GM12878 (cell line): ENCODE data around the gene CALR. TPM values are rescaled to one million over a fixed set of nuclear protein-coding genes. Genes with fewer than 3 reads are reported as not detected.

Experiments
- ATAC-seq: fragments of 200-7000 bp; cut with Tn5 transposase; 3 replicates; pipeline ENCODE4 v1.9.1; 2020; ENCODE audit warnings: mild to moderate bottlenecking, moderate library complexity
- BruUV-seq: library from RNA; stranded (reverse); fragments of 400-500 nt; replicated peaks from 2 replicates; lab custom pipeline; 2021; lab: Mats Ljungman, UMichigan
- CTCF ChIA-PET: fragments of 300-600 bp; sonication (Branson Sonifier 250); formaldehyde crosslinking; extraction: SDS; loops from one replicate; lab custom pipeline; 2021; ENCODE audit warnings: inconsistent platforms; lab: Yijun Ruan, JAX
- POLR2A ChIA-PET: fragments of 350-600 bp; formaldehyde crosslinking; extraction: SDS; loops from one replicate; lab custom pipeline; 2021; ENCODE audit warnings: inconsistent platforms; lab: Charles Lee
- RAD21 ChIA-PET: fragments of 300-600 bp; sonication (Branson Sonifier 250); formaldehyde crosslinking; loops from one replicate; lab custom pipeline; 2023; ENCODE audit warnings: antibody characterized with exemption; ENCODE audit not compliant: unreplicated experiment; lab: Charles Lee
- SMC1A ChIA-PET: fragments of 300-600 bp; sonication (Branson Sonifier 250); formaldehyde crosslinking; loops from one replicate; lab custom pipeline; 2023; ENCODE audit not compliant: unreplicated experiment, uncharacterized antibody; lab: Charles Lee
- DNase-seq: peaks from one replicate; pipeline ENCODE4 v3.0.0-alpha.2; 2011; ENCODE audit warnings: low read depth, low spot score
- FAIRE-seq: peaks from 3 replicates; lab custom pipeline; 2011; peaks lifted over from hg19 to GRCh38; lab: Jason Lieb, UNC
- H2AFZ ChIP-seq: 2 replicates; pipeline ENCODE4 v1.6.0; 2011; ENCODE audit warnings: low read depth, low read length, control low read depth; ENCODE audit not compliant: control insufficient read depth
- H3K27ac ChIP-seq: 2 replicates; pipeline ENCODE4 v1.5.1; 2011; ENCODE audit warnings: control low read depth; ENCODE audit not compliant: control insufficient read depth, insufficient read depth
- H3K27me3 ChIP-seq, 2 experiments: replicated peaks in 1 of 2; 2 replicates each; pipeline versions ENCODE4 v1.6.0 to v1.6.1; 2011; ENCODE audit warnings: low read length in 1 of 2; ENCODE audit not compliant: control insufficient read depth in 2 of 2, insufficient read depth in 2 of 2
- H3K36me3 ChIP-seq, 2 experiments: 2 replicates each; pipeline ENCODE4 v1.5.1; 2011; ENCODE audit warnings: low read length in 1 of 2; ENCODE audit not compliant: control insufficient read depth in 2 of 2, insufficient read depth in 2 of 2
- H3K4me1 ChIP-seq: 2 replicates; pipeline ENCODE4 v1.6.1; 2011; ENCODE audit warnings: mild to moderate bottlenecking, low read length, moderate library complexity, mixed read lengths; ENCODE audit not compliant: control insufficient read depth, insufficient read depth
- H3K4me2 ChIP-seq: 2 replicates; pipeline ENCODE4 v1.6.0; 2011; ENCODE audit warnings: control low read depth; ENCODE audit not compliant: control insufficient read depth, insufficient read depth
- H3K4me3 ChIP-seq: fragments of 200-600 bp; sonication (generic); 2 replicates; pipeline ENCODE4 v1.5.1; 2016
- H3K79me2 ChIP-seq: 2 replicates; pipeline ENCODE4 v1.6.0; 2011; ENCODE audit warnings: low read length; ENCODE audit not compliant: control insufficient read depth, insufficient read depth
- H3K9ac ChIP-seq: 2 replicates; pipeline ENCODE4 v1.8.0; 2011; ENCODE audit warnings: low read length, control low read depth, mixed read lengths; ENCODE audit not compliant: control insufficient read depth, insufficient read depth
- H3K9me3 ChIP-seq: replicated peaks from 3 replicates; pipeline ENCODE4 v1.5.1; 2011; ENCODE audit warnings: mild to moderate bottlenecking, low read length; ENCODE audit not compliant: control insufficient read depth, insufficient read depth
- H4K20me1 ChIP-seq: 2 replicates; pipeline ENCODE4 v1.6.0; 2011; ENCODE audit not compliant: control insufficient read depth, insufficient read depth
- CEBPB ChIP-seq, 2 experiments: fragments of 150-350 bp in 1 of 2; IDR thresholded peaks; 2 replicates each; pipeline ENCODE4 v1.6.1; 2012 to 2014; ENCODE audit warnings: low read depth in 2 of 2, low read length in 2 of 2, borderline replicate concordance in 1 of 2, inconsistent platforms in 1 of 2
- HDGF ChIP-seq: fragments of 450-650 bp; IDR thresholded peaks from 2 replicates; pipeline ENCODE4 v1.6.1; 2016; ENCODE audit warnings: antibody characterized with exemption
- IKZF2 ChIP-seq, 2 experiments: fragments of 450-650 bp; IDR thresholded peaks; 2 replicates each; pipeline ENCODE4 v1.6.1; 2017; ENCODE audit warnings: mild to moderate bottlenecking in 2 of 2, moderate library complexity in 2 of 2
- JUNB ChIP-seq: IDR thresholded peaks from 2 replicates; pipeline ENCODE4 v1.6.1; 2016; ENCODE audit warnings: antibody characterized with exemption, mild to moderate bottlenecking
- NRF1 ChIP-seq: conservative IDR thresholded peaks from 2 replicates; pipeline ENCODE4 v1.6.1; 2011; ENCODE audit warnings: mild to moderate bottlenecking, low read depth, low read length, improper control_type of control experiment
- PAX5 ChIP-seq: IDR thresholded peaks from 2 replicates; pipeline ENCODE4 v1.6.1; 2011; ENCODE audit warnings: low read depth, low read length, borderline replicate concordance
- POLR2AphosphoS2 ChIP-seq: IDR thresholded peaks from 2 replicates; pipeline ENCODE4 v1.6.1; 2011; ENCODE audit warnings: low read depth, mild to moderate bottlenecking, low read length, improper control_type of control experiment, moderate library complexity
- STAT3 ChIP-seq: IDR thresholded peaks from 2 replicates; pipeline ENCODE4 v1.6.1; 2011; ENCODE audit warnings: low read depth, low read length, improper control_type of control experiment
- ZZZ3 ChIP-seq: IDR thresholded peaks from 2 replicates; pipeline ENCODE4 v1.6.1; 2011; ENCODE audit warnings: low read depth; ENCODE audit not compliant: control insufficient read depth, insufficient read length
- WGBS: methylation state at CpG from one replicate; pipeline ENCODE4 v1.1.6; 2016; ENCODE audit warnings: low lambda C conversion rate; ENCODE audit not compliant: insufficient replicate concordance, insufficient coverage; ENCODE audit errors: missing lambda C conversion rate; 5-methylcytosine and 5-hydroxymethylcytosine counted together
- in situ Hi-C: fragments of 300-500 bp; cut with MboI; formaldehyde crosslinking; loops from 9 replicates; pipeline ENCODE4 v1.14.3; 2018; ENCODE audit warnings: mixed read lengths
- intact Hi-C: fragments of 100-400 bp; cut with micrococcal nuclease; formaldehyde crosslinking; loops from one replicate; pipeline ENCODE4 v1.14.2; 2022; ENCODE audit not compliant: unreplicated experiment
- polyA plus RNA-seq, 11 experiments: library from polyadenylated mRNA; depleted of rRNA in 4 of 11; unstranded in 6 of 11; stranded (reverse) in 5 of 11; fragments of >200 nt; fragmentation: Nextera tagmentation in 4 of 11; fragmentation: Illumina TruSeq in 1 of 11; extraction: Ambion mirVana in 4 of 11; extraction: Trizol in 1 of 11; gene quantifications; 1 replicate in 1 of 11; 2 replicates in 10 of 11; pipeline versions ENCODE4 v1.2.1 to v1.2.3, GENCODE V29; 2011 to 2016; ENCODE audit warnings: inconsistent platforms in 2 of 11, missing spikeins in 2 of 11, low read depth in 1 of 11
- total RNA-seq, 4 experiments: library from RNA; depleted of rRNA in 3 of 4; stranded (reverse); fragments of >200 nt in 3 of 4; fragmentation: Illumina TruSeq in 1 of 4; extraction: Trizol in 1 of 4; gene quantifications; 2 replicates each; pipeline versions ENCODE4 v1.2.1 to v1.2.3, GENCODE V29; 2013 to 2021
- TF ChIP-seq, protein P1 (sequence below): fragments of 450-650 bp; IDR thresholded peaks from 2 replicates; pipeline ENCODE4 v1.6.1; 2014; ENCODE audit warnings: mild to moderate bottlenecking

Gene CALR
- total and polyA plus RNA-seq, 10 of the 15 experiments (the other 5 are each of a cell fraction or from before 2014, with no cell fraction given): 202 to 1,451 (median 749) TPM

DNA sequence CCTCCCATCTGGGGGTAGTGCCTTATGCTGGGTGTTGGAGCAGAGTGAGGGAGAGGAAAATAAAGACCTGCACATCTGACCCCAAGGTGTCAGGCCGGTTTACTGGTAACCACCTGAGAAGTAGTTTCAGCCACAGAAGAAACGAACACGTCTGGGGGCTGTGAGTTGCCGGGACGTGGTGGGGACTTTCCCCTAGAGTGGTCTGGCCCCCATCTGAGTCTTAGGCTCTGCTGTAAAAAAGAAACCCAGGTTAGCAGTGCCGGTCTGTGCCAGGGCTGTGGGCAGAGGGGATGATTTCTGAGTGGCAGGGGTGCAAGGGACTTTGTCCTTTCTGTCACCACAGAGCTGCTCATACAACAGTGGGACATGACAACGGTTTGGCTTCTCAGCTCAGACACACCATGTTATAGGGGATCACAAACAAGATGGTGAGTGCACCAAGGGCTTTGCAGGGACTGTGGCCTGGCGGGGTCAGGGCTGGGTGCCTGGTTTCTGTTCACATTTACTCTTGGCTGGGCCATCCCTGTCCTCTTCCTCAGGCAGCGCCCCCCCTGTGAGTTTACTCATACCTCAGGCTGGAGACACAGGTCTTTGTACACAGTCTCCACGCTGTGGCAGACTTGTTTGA, 38.4 kb upstream of the CALR start (continued):
- TF ChIP-seq, protein P1, sequence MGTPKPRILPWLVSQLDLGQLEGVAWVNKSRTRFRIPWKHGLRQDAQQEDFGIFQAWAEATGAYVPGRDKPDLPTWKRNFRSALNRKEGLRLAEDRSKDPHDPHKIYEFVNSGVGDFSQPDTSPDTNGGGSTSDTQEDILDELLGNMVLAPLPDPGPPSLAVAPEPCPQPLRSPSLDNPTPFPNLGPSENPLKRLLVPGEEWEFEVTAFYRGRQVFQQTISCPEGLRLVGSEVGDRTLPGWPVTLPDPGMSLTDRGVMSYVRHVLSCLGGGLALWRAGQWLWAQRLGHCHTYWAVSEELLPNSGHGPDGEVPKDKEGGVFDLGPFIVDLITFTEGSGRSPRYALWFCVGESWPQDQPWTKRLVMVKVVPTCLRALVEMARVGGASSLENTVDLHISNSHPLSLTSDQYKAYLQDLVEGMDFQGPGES: no peak
- TF ChIP-seq CEBPB (IDR thresholded peaks at IDR 0.05; ENCODE audit: borderline replicate concordance in 1 of 2, low read depth in 2 of 2, low read length in 2 of 2): no peak
- no peak for TF ChIP-seq POLR2AphosphoS2
- TF ChIP-seq NRF1: no peak
- TF ChIP-seq ZZZ3: no peak
- peak; percentile 61 to 82 for TF ChIP-seq IKZF2 (IDR thresholded peaks at IDR 0.05)
- TF ChIP-seq, all 136 proteins: peak for 43

GRCh38 chr19:12907166-12907565, 31.2 kb upstream of the CALR start:
- Histone ChIP-seq H2AFZ (no peak overlapping the region), H3K27me3 (no peaks in the 10 kb centered on the region), H3K27ac (no peak overlapping the region), H3K79me2 (no peaks in the 10 kb centered on the region), H4K20me1 (no peaks in the 10 kb centered on the region), H3K9me3 (no peaks in the 10 kb centered on the region), H3K9ac (no peak overlapping the region), H3K4me2 (no peak overlapping the region), H3K4me3 (no peak overlapping the region), H3K36me3 (no peaks in the 10 kb centered on the region), H3K4me1 (no peaks in the 10 kb centered on the region)
- no peak for TF ChIP-seq PAX5
- TF ChIP-seq JUNB: no peak
- no peak for TF ChIP-seq STAT3
- TF ChIP-seq HDGF: no peak
- ChIA-PET RAD21 (interaction anchor here (1.2 kb wide), 1 partner anchor 12 kb away, joined by 3 read pairs; the partner anchor contains the start of gene SYCE2), POLR2A (interaction anchor here (0.5 to 0.6 kb wide), 2 partner anchors 16 to 91 kb away, joined by 3 to 4 read pairs; no protein-coding TSS in a partner anchor), CTCF (interaction anchor here (1.6 to 2.6 kb wide), 3 partner anchors 25 to 59 kb away, joined by 4 to 10 read pairs (median 9); partner anchors contain the start of gene DNASE2), SMC1A (interaction anchor here (1.0 kb wide), 2 partner anchors 9 to 17 kb away, joined by 3 read pairs; no protein-coding TSS in a partner anchor)
- DNase-seq: no peak
- no peak for FAIRE-seq
- in situ Hi-C loops: no loop called here
- WGBS: 67% methylated on average over 9 of the region's 9 CpGs
- intact Hi-C loops: no loop called here
- ATAC-seq: no peak
- BruUV-seq: no TSS peak
